Tibial artery (tissue), 4 donors: ENCODE measurements around the gene FBXW11.

ENCODE experiments used
- DNase-seq, 2 donors: peaks; one replicate each; pipeline ENCODE4 v3.0.0-alpha.2; 2019
- H3K27ac ChIP-seq, 2 donors: fragments of 200-600 bp; sonication (generic) in 1 of 2; 1 replicate in 1 of 2; 2 replicates in 1 of 2; pipeline ENCODE4 v1.5.1; 2018 to 2019; ENCODE audit warnings: mild to moderate bottlenecking in 1 of 2
- H3K27me3 ChIP-seq, 2 donors: fragments of 200-600 bp; sonication (generic) in 1 of 2; one replicate each; pipeline versions ENCODE4 v1.5.1 to v1.6.0; 2016 to 2019
- H3K36me3 ChIP-seq, 3 donors: fragments of 200-600 bp; sonication (generic) in 2 of 3; one replicate each; pipeline ENCODE4 v1.5.1; 2016 to 2019; ENCODE audit warnings: mild to moderate bottlenecking in 2 of 3
- H3K4me1 ChIP-seq, 4 donors: fragments of 200-600 bp; sonication (generic) in 2 of 4; 1 replicate in 3 of 4; 2 replicates in 1 of 4; pipeline ENCODE4 v1.5.1; 2016 to 2019
- H3K4me3 ChIP-seq, 2 donors: fragments of 200-600 bp; sonication (generic) in 1 of 2; 1 replicate in 1 of 2; 2 replicates in 1 of 2; pipeline ENCODE4 v1.5.1; 2018 to 2019; ENCODE audit warnings: mild to moderate bottlenecking in 2 of 2
- H3K9me3 ChIP-seq, 3 donors: fragments of 200-600 bp; sonication (generic) in 1 of 3; one replicate each; pipeline ENCODE4 v1.5.1; 2016 to 2019
- CTCF ChIP-seq, 2 experiments: fragments of 200-600 bp in 1 of 2; fragments of 450-650 bp in 1 of 2; IDR thresholded peaks; one replicate each; pipeline ENCODE4 v1.5.1; 2017 to 2019; ENCODE audit warnings: antibody characterized with exemption in 2 of 2, mild to moderate bottlenecking in 1 of 2, moderate library complexity in 1 of 2
- intact Hi-C: fragments of 100-400 bp; cut with DNase I; formaldehyde crosslinking; loops from one replicate; pipeline ENCODE4 v1.15.0; 2023; ENCODE audit warnings: low total_unique reads

FBXW11 gene

GRCh38 chr5:171990713-171991015, 15.8 kb downstream of the FBXW11 start:
- no peak overlapping the region for H3K4me3 ChIP-seq
- TF ChIP-seq CTCF (IDR thresholded peaks at IDR 0.05), result no peak
- peaks cover 0 to 6% (median 0%) of the 10 kb centered on the region in 3 donors for H3K36me3 ChIP-seq
- peaks cover 0 to 24% (median 3%) of the 10 kb centered on the region in 4 donors for H3K4me1 ChIP-seq
- no peaks in the 10 kb centered on the region for H3K27me3 ChIP-seq
- intact Hi-C loops, result no loop called here
- no peaks in the 10 kb centered on the region for H3K9me3 ChIP-seq
- DNase-seq, result no peak
- no peak overlapping the region for H3K27ac ChIP-seq

GRCh38 chr5:171989946-171990712, 16.3 kb downstream of the FBXW11 start:
- H3K27ac ChIP-seq, result no peak overlapping the region
- intact Hi-C loops, result no loop called here
- no peak overlapping the region for H3K4me3 ChIP-seq
- no peak for DNase-seq
- H3K4me1 ChIP-seq, result peaks cover 0 to 29% (median 3%) of the 10 kb centered on the region in 4 donors
- no peak for TF ChIP-seq CTCF (IDR thresholded peaks at IDR 0.05)
- no peaks in the 10 kb centered on the region for H3K27me3 ChIP-seq
- no peaks in the 10 kb centered on the region for H3K9me3 ChIP-seq
- peaks cover 0 to 6% (median 0%) of the 10 kb centered on the region in 3 donors for H3K36me3 ChIP-seq

GRCh38 chr5:171989276-171989675, 17.2 kb downstream of the FBXW11 start:
- Histone ChIP-seq H3K9me3 (no peaks in the 10 kb centered on the region), H3K36me3 (peaks cover 0 to 6% (median 0%) of the 10 kb centered on the region in 3 donors), H3K27ac (no peak overlapping the region), H3K27me3 (no peaks in the 10 kb centered on the region), H3K4me3 (no peak overlapping the region), H3K4me1 (peaks cover 0 to 34% (median 5%) of the 10 kb centered on the region in 4 donors)
- intact Hi-C loops, result no loop called here
- no peak for DNase-seq
- no peak for TF ChIP-seq CTCF (IDR thresholded peaks at IDR 0.05)

GRCh38 chr5:171986772-171987171, 19.7 kb downstream of the FBXW11 start:
- Histone ChIP-seq H3K4me3 (no peak overlapping the region), H3K4me1 (peaks cover 0 to 47% (median 7%) of the 10 kb centered on the region in 4 donors), H3K36me3 (no peaks in the 10 kb centered on the region), H3K27me3 (no peaks in the 10 kb centered on the region), H3K9me3 (no peaks in the 10 kb centered on the region), H3K27ac (no peak overlapping the region)
- no peak for TF ChIP-seq CTCF (IDR thresholded peaks at IDR 0.05)
- intact Hi-C loops, result no loop called here
- no peak for DNase-seq

- Histone ChIP-seq H3K4me1 (peaks cover 0 to 41% (median 7%) of the 10 kb centered on the region in 4 donors), H3K27ac (no peak overlapping the region), H3K4me3 (no peak overlapping the region), H3K27me3 (no peaks in the 10 kb centered on the region), H3K36me3 (no peaks in the 10 kb centered on the region), H3K9me3 (peaks cover 0 to 4% (median 0%) of the 10 kb centered on the region in 3 donors)
- DNase-seq, result no peak
- no peak for TF ChIP-seq CTCF (IDR thresholded peaks at IDR 0.05)
- intact Hi-C loops, result no loop called here
Observed at GRCh38 chr5:171984748-171985419, 21.6 kb downstream of the FBXW11 start.
